ENCODE measurements around the gene RPL6. TPM values are rescaled to one million over a fixed set of nuclear protein-coding genes. Genes with fewer than 3 reads are reported as not detected.

RPL6 gene
- polyA plus RNA-seq, 1 experiment = 2,667 TPM

GRCh38 chr12:112382866-112383265, 26.5 kb downstream of the RPL6 start:
- no peak for TF ChIP-seq CTCF (IDR thresholded peaks at IDR 0.05; ENCODE audit: low read depth, low read length)
- peak overlapping the region; percentile 57 for H3K27ac ChIP-seq (ENCODE audit: low read depth, low read length)
- CTCF ChIA-PET = no interaction called here
- no peaks in the 10 kb centered on the region for H3K9me3 ChIP-seq (ENCODE audit: control insufficient read depth, insufficient read depth, low read length)
- H3K4me3 ChIP-seq (ENCODE audit: low read depth, low read length) = peak overlapping the region; percentile 74
- H3K27me3 ChIP-seq (ENCODE audit: control insufficient read depth, insufficient read depth, low read length) = no peaks in the 10 kb centered on the region
- POLR2A ChIA-PET = no interaction called here
- no peak for DNase-seq (ENCODE audit: low read depth, low spot score)

GRCh38 chr12:112381883-112382796, 27.3 kb downstream of the RPL6 start, which contains the start of gene HECTD4:
Gene HECTD4, minus strand, starts transcription at chr12:112382431. Its CDS starts 303 bp downstream, at chr12:112382128.
- TF ChIP-seq CTCF (IDR thresholded peaks at IDR 0.05; ENCODE audit: low read depth, low read length) = no peak
- peak within 1 kb of the TSS; percentile 74 for H3K4me3 ChIP-seq (ENCODE audit: low read depth, low read length)
- POLR2A ChIA-PET = no interaction called here
- peak within 1 kb of the TSS; percentile 57 for H3K27ac ChIP-seq (ENCODE audit: low read depth, low read length)
- DNase-seq (ENCODE audit: low read depth, low spot score) = peak; percentile 33
- no peaks in the 10 kb centered on the region for H3K27me3 ChIP-seq (ENCODE audit: control insufficient read depth, insufficient read depth, low read length)
- CTCF ChIA-PET = no interaction called here
- no peaks in the 10 kb centered on the region for H3K9me3 ChIP-seq (ENCODE audit: control insufficient read depth, insufficient read depth, low read length)

- ChIA-PET POLR2A (no interaction called here), CTCF (interaction anchor here (0.7 kb wide), 1 partner anchor 145 kb away, joined by 4 read pairs; no protein-coding TSS in a partner anchor)
- Histone ChIP-seq H3K27ac (ENCODE audit: low read depth, low read length) (no peak overlapping the region), H3K9me3 (ENCODE audit: control insufficient read depth, insufficient read depth, low read length) (no peaks in the 10 kb centered on the region), H3K27me3 (ENCODE audit: control insufficient read depth, insufficient read depth, low read length) (no peaks in the 10 kb centered on the region), H3K4me3 (ENCODE audit: low read depth, low read length) (peak overlapping the region; percentile 74)
- no peak for DNase-seq (ENCODE audit: low read depth, low spot score)
- TF ChIP-seq CTCF (IDR thresholded peaks at IDR 0.05; ENCODE audit: low read depth, low read length) = no peak
Observed at GRCh38 chr12:112381406-112381882, 28.0 kb downstream of the RPL6 start.

GRCh38 chr12:112380663-112381405, 28.6 kb downstream of the RPL6 start:
- ChIA-PET CTCF (interaction anchor here (0.7 kb wide), 1 partner anchor 145 kb away, joined by 4 read pairs; no protein-coding TSS in a partner anchor), POLR2A (no interaction called here)
- H3K4me3 ChIP-seq (ENCODE audit: low read depth, low read length) = peak overlapping the region; percentile 74
- DNase-seq (ENCODE audit: low read depth, low spot score) = no peak
- H3K27me3 ChIP-seq (ENCODE audit: control insufficient read depth, insufficient read depth, low read length) = no peaks in the 10 kb centered on the region
- no peaks in the 10 kb centered on the region for H3K9me3 ChIP-seq (ENCODE audit: control insufficient read depth, insufficient read depth, low read length)
- TF ChIP-seq CTCF (IDR thresholded peaks at IDR 0.05; ENCODE audit: low read depth, low read length) = no peak
- H3K27ac ChIP-seq (ENCODE audit: low read depth, low read length) = no peak overlapping the region
